Right lobe of liver (tissue), 4 donors: ENCODE results near the gene PARD6A.

ENCODE experiments used
- CTCF ChIP-seq, 4 donors: fragments of 200-600 bp in 3 of 4; fragments of 450-650 bp in 1 of 4; IDR thresholded peaks; one replicate each; pipeline versions ENCODE4 v1.5.1 to v1.8.0; 2016 to 2022; ENCODE audit warnings: antibody characterized with exemption in 4 of 4, mild to moderate bottlenecking in 2 of 4
- POLR2A ChIP-seq: fragments of 450-650 bp; IDR thresholded peaks from one replicate; pipeline ENCODE4 v1.6.1; 2017; ENCODE audit warnings: antibody characterized with exemption, mild to moderate bottlenecking
- donor health status: DM: no; HTN: no; CAD: no.
- donor health status: DM: no; HTN: no; CAD: no.
- donor health status: DM: no; HTN: yes; CAD: no.

- no peak for TF ChIP-seq POLR2A
- no peak for TF ChIP-seq CTCF (IDR thresholded peaks at IDR 0.05)
Measured at GRCh38 chr16:67694611-67695010, 33.9 kb downstream of the PARD6A start.
